Measurements from ENCODE around the gene ZNF428.

ZNF428 gene

GRCh38 chr19:43616306-43616705, 3.1 kb downstream of the ZNF428 start:
- H3K4me3 ChIP-seq (ENCODE audit: low read depth in 1 of 2, low read length in 1 of 2), result no peak overlapping the region
- H3K9me3 ChIP-seq, result no peaks in the 10 kb centered on the region
- H3K36me3 ChIP-seq, result no peaks in the 10 kb centered on the region
- peaks cover 10 to 14% of the 10 kb centered on the region in 2 experiments for H3K4me1 ChIP-seq (ENCODE audit: control insufficient read depth in 1 of 2, insufficient read depth in 1 of 2, low read depth in 1 of 2, low read length in 1 of 2)
- no peak for TF ChIP-seq CTCF (IDR thresholded peaks at IDR 0.05)
- no peak overlapping the region for H3K27ac ChIP-seq
- H3K27me3 ChIP-seq, result no peaks in the 10 kb centered on the region

GRCh38 chr19:43612374-43612773, 7.1 kb downstream of the ZNF428 start:
- Histone ChIP-seq H3K4me3 (ENCODE audit: low read depth in 1 of 2, low read length in 1 of 2) (no peak overlapping the region), H3K27me3 (no peaks in the 10 kb centered on the region), H3K27ac (no peak overlapping the region), H3K36me3 (no peaks in the 10 kb centered on the region), H3K4me1 (ENCODE audit: control insufficient read depth in 1 of 2, insufficient read depth in 1 of 2, low read depth in 1 of 2, low read length in 1 of 2) (peaks cover 0 to 4% of the 10 kb centered on the region in 2 experiments), H3K9me3 (no peaks in the 10 kb centered on the region)
- TF ChIP-seq CTCF (IDR thresholded peaks at IDR 0.05), result no peak

- H3K9me3 ChIP-seq, result no peaks in the 10 kb centered on the region
- no peaks in the 10 kb centered on the region for H3K36me3 ChIP-seq
- H3K4me1 ChIP-seq (ENCODE audit: control insufficient read depth in 1 of 2, insufficient read depth in 1 of 2, low read depth in 1 of 2, low read length in 1 of 2), result peaks cover 0 to 4% of the 10 kb centered on the region in 2 experiments
- no peak within 1 kb of the TSS for H3K4me3 ChIP-seq (ENCODE audit: low read depth in 1 of 2, low read length in 1 of 2)
- no peak within 1 kb of the TSS for H3K27ac ChIP-seq
- no peaks in the 10 kb centered on the region for H3K27me3 ChIP-seq
- TF ChIP-seq CTCF (IDR thresholded peaks at IDR 0.05), result no peak
Measured at GRCh38 chr19:43611788-43612187, 7.6 kb downstream of the ZNF428 start, which contains the start of gene SRRM5. Gene SRRM5, plus strand, starts transcription at chr19:43612088. Its CDS starts 34 bp downstream, at chr19:43612122.

GRCh38 chr19:43610493-43610892, 8.9 kb downstream of the ZNF428 start:
- Histone ChIP-seq H3K9me3 (no peaks in the 10 kb centered on the region), H3K27ac (no peak overlapping the region), H3K27me3 (no peaks in the 10 kb centered on the region), H3K4me1 (ENCODE audit: control insufficient read depth in 1 of 2, insufficient read depth in 1 of 2, low read depth in 1 of 2, low read length in 1 of 2) (peaks cover 0 to 4% of the 10 kb centered on the region in 2 experiments), H3K36me3 (no peaks in the 10 kb centered on the region), H3K4me3 (ENCODE audit: low read depth in 1 of 2, low read length in 1 of 2) (no peak overlapping the region)
- no peak for TF ChIP-seq CTCF (IDR thresholded peaks at IDR 0.05)

GRCh38 chr19:43609872-43610271, 9.6 kb downstream of the ZNF428 start:
- TF ChIP-seq CTCF (IDR thresholded peaks at IDR 0.05), result no peak
- H3K4me1 ChIP-seq (ENCODE audit: control insufficient read depth in 1 of 2, insufficient read depth in 1 of 2, low read depth in 1 of 2, low read length in 1 of 2), result peaks cover 0 to 4% of the 10 kb centered on the region in 2 experiments
- H3K27me3 ChIP-seq, result no peaks in the 10 kb centered on the region
- H3K9me3 ChIP-seq, result no peaks in the 10 kb centered on the region
- no peaks in the 10 kb centered on the region for H3K36me3 ChIP-seq
- no peak overlapping the region for H3K4me3 ChIP-seq (ENCODE audit: low read depth in 1 of 2, low read length in 1 of 2)
- H3K27ac ChIP-seq, result no peak overlapping the region

All from neutrophil (primary cell).